Memory B cell (primary cell): ENCODE measurements around the gene GLS.

Source experiments
- ATAC-seq: fragments of 150-1000 bp; cut with Tn5 transposase; 2 replicates; pipeline ENCODE4 v1.10.0; 2021; ENCODE audit warnings: low read depth, mild to moderate bottlenecking, moderate library complexity
- DNase-seq, 2 donors: peaks; one replicate each; pipeline ENCODE4 v3.0.0; 2022; ENCODE audit warnings: low spot score in 2 of 2
- H3K27ac Mint-ChIP-seq: one replicate; pipeline ENCODE4 v1.8.0; 2022; ENCODE audit warnings: mild to moderate bottlenecking, moderate library complexity, mixed read lengths
- H3K27me3 Mint-ChIP-seq: one replicate; pipeline ENCODE4 v1.8.0; 2022; ENCODE audit warnings: mixed read lengths
- H3K36me3 Mint-ChIP-seq: one replicate; pipeline ENCODE4 v1.8.0; 2022; ENCODE audit warnings: mild to moderate bottlenecking, mixed read lengths
- H3K4me1 Mint-ChIP-seq: one replicate; pipeline ENCODE4 v1.8.0; 2022; ENCODE audit warnings: mixed read lengths
- H3K4me3 Mint-ChIP-seq: one replicate; pipeline ENCODE4 v1.8.0; 2022; ENCODE audit warnings: mild to moderate bottlenecking, moderate library complexity, mixed read lengths
- H3K9me3 Mint-ChIP-seq: one replicate; pipeline ENCODE4 v1.8.0; 2022; ENCODE audit warnings: mixed read lengths

The GLS gene

DNA sequence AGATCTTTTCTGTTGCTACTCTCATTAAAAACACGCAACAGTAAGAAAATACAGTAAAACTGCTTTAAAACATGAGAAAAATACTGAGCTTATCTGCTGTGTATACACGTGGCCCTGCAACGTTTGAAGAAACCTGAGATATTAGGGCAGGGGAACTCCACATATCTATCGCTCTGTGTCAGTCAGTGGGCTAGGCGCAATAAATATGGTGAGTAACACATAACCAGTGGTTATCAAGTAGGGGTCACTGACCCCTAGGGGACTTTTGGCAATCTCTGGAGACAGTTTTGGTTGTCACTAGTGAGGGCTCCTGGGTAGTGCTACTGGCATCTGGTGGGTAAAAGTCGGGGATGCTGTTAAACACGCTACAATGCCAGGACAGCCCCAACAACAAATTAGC is 118.4 kb downstream of the GLS start:
- Mint-ChIP-seq H3K9me3 (no peaks in the 10 kb centered on the region), H3K27me3 (no peaks in the 10 kb centered on the region), H3K27ac (no peak overlapping the region), H3K36me3 (peaks cover 64% of the 10 kb centered on the region), H3K4me1 (peaks cover 5% of the 10 kb centered on the region), H3K4me3 (no peak overlapping the region)
- no peak for DNase-seq
- ATAC-seq = no peak

DNA sequence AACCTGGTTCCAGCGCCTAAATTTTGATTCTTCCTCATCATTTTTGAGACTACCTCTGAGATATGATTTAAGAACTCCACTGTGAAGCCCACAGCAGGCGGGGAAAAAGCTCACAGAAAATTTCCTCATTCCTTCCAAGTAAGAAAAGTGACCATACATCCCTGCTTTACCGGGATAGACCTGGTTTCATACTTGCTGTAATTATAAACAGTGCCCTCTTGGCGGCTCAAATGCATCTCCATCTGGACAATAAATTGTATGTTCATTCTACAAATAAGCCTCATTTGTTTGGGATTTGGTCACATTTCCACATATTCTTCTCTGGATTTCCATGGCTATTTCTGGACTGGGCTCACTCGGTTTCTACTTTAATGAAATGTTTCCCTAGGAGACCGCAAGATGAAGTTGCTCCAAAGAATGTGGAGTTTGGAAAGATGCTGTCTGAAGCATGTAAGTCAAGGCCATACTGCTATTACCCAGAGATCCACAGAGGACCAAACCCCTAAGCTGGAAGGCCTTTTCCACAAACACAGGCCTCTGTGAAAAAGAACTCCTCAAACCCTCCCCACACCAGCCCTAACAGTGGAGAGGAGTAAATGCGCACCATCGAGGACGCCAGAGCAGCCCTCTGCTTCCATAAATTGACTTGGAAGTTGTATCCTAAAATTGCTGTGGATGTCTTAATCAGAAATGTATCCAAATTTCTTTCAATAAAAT is 119.5 kb downstream of the GLS start:
- Mint-ChIP-seq H3K27me3 (no peaks in the 10 kb centered on the region), H3K4me3 (no peak overlapping the region), H3K27ac (no peak overlapping the region), H3K4me1 (peaks cover 4% of the 10 kb centered on the region), H3K9me3 (peaks cover 1% of the 10 kb centered on the region), H3K36me3 (peaks cover 66% of the 10 kb centered on the region)
- ATAC-seq (no peak), DNase-seq (no peak)

DNA sequence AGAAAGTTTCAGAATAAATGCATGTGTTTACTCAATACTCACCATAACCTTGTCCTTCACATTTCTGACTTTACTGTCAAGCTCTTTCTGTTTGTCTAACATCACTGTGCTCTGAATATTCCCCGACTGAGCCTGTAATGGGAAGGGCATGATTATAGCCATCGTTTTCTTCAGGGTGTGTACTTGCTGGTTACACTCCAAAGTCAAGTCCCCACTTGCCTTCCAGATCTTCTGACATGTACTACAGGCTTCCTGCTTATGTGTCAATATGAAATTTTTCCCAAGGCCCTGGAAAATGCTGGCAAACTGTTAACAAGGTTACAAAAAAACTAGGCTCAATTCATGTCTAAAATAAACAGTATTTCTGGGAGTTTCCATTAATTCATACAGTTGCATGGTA is 120.4 kb downstream of the GLS start:
- ATAC-seq (no peak), DNase-seq (no peak)
- Mint-ChIP-seq H3K27me3 (no peaks in the 10 kb centered on the region), H3K27ac (no peak overlapping the region), H3K4me3 (no peak overlapping the region), H3K36me3 (peaks cover 59% of the 10 kb centered on the region), H3K9me3 (peaks cover 2% of the 10 kb centered on the region), H3K4me1 (peaks cover 3% of the 10 kb centered on the region)

- H3K27me3 Mint-ChIP-seq = no peaks in the 10 kb centered on the region
- H3K36me3 Mint-ChIP-seq = peaks cover 58% of the 10 kb centered on the region
- ATAC-seq = no peak
- DNase-seq = no peak
- H3K27ac Mint-ChIP-seq = peak overlapping the region; percentile 31
- peaks cover 2% of the 10 kb centered on the region for H3K9me3 Mint-ChIP-seq
- H3K4me3 Mint-ChIP-seq = no peak overlapping the region
- peaks cover 3% of the 10 kb centered on the region for H3K4me1 Mint-ChIP-seq
These were observed 121.0 kb downstream of the GLS start for GRCh38 chr2:191001624-191002023.

DNA sequence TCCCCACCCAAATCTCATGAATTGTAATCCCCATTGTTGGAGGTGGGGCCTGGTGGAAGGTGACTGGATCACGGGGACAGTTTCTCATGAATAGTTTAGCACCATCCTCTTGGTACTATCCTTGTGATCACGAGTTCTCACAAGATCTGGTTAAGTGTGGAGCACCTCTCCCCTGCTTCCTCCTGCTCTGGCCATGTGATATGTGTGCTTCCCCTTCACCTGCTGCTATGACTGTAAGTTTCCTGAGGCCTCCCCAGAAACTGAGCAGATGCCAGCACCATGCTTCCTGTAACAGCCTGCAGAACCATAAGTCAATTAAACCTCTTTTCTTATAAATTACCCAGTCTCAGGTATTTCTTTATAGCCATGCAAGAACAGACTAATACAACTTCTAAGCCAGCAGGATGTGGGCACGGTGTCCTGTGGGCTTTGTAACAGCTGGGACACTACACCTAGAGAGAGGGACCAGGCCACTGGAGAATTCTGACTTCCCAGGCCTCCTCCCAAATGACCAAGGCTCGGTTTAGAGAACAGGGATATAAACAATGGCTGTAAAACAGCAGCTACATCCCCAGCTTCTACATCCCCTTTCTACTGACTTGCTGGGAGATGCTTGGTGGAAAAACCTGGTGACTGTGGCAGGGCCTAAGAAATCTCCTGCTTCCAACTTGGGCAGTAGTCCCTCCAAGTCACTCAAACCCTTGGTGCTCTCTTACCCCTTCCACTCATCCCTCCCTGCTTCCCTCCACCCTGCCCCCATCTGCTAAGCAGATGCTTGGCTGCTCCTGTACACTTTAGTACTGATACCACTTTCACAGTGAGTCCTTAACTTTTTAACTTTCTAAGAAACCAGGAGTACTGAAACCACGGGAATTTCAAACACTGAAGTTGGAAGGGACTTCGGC is 123.0 kb downstream of the GLS start:
- DNase-seq (no peak), ATAC-seq (no peak)
- Mint-ChIP-seq H3K4me3 (no peak overlapping the region), H3K9me3 (peaks cover 2% of the 10 kb centered on the region), H3K36me3 (peaks cover 56% of the 10 kb centered on the region), H3K27me3 (no peaks in the 10 kb centered on the region), H3K4me1 (peaks cover 10% of the 10 kb centered on the region), H3K27ac (peak overlapping the region; percentile 55)

DNA sequence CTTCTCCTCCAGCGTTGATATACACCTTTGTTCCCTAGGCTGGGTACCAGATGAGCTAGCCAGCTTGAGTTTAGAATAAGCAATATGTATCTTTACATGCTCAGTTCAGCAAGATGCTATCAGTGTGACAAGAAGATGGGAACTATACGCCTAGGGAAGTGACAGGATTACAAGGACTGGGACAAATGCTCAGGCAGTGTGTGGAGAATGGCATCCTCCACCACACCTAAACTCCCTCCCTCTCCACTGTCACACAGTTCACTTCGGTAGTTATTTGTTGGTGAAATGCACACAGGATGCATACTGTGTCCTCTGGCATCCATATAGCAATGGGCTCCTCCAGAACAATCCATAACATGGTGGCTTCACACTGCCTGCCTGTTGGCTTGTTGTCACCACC is 125.7 kb downstream of the GLS start:
- Mint-ChIP-seq H3K27me3 (no peaks in the 10 kb centered on the region), H3K27ac (no peak overlapping the region), H3K9me3 (peaks cover 2% of the 10 kb centered on the region), H3K4me3 (no peak overlapping the region), H3K36me3 (peaks cover 43% of the 10 kb centered on the region), H3K4me1 (peaks cover 18% of the 10 kb centered on the region)
- ATAC-seq = no peak
- DNase-seq = no peak

- Mint-ChIP-seq H3K27ac (no peak overlapping the region), H3K9me3 (peaks cover 2% of the 10 kb centered on the region), H3K4me3 (no peak overlapping the region), H3K4me1 (peaks cover 18% of the 10 kb centered on the region), H3K36me3 (peaks cover 41% of the 10 kb centered on the region), H3K27me3 (no peaks in the 10 kb centered on the region)
- no peak for ATAC-seq
- DNase-seq = no peak
These were observed 126.6 kb downstream of the GLS start for GRCh38 chr2:191006997-191007783.

GRCh38 chr2:191008286-191008685 is 127.7 kb downstream of the GLS start:
- DNase-seq (no peak), ATAC-seq (no peak)
- no peak overlapping the region for H3K4me3 Mint-ChIP-seq
- H3K27me3 Mint-ChIP-seq = no peaks in the 10 kb centered on the region
- peak overlapping the region; percentile 63 for H3K27ac Mint-ChIP-seq
- peaks cover 2% of the 10 kb centered on the region for H3K9me3 Mint-ChIP-seq
- H3K4me1 Mint-ChIP-seq = peaks cover 18% of the 10 kb centered on the region
- H3K36me3 Mint-ChIP-seq = peaks cover 35% of the 10 kb centered on the region

- Mint-ChIP-seq H3K27me3 (no peaks in the 10 kb centered on the region), H3K36me3 (peaks cover 20% of the 10 kb centered on the region), H3K9me3 (peaks cover 2% of the 10 kb centered on the region), H3K4me3 (no peak overlapping the region), H3K4me1 (peaks cover 18% of the 10 kb centered on the region), H3K27ac (no peak overlapping the region)
- ATAC-seq (no peak), DNase-seq (no peak)
These were observed 129.1 kb downstream of the GLS start for GRCh38 chr2:191009541-191010374.

DNA sequence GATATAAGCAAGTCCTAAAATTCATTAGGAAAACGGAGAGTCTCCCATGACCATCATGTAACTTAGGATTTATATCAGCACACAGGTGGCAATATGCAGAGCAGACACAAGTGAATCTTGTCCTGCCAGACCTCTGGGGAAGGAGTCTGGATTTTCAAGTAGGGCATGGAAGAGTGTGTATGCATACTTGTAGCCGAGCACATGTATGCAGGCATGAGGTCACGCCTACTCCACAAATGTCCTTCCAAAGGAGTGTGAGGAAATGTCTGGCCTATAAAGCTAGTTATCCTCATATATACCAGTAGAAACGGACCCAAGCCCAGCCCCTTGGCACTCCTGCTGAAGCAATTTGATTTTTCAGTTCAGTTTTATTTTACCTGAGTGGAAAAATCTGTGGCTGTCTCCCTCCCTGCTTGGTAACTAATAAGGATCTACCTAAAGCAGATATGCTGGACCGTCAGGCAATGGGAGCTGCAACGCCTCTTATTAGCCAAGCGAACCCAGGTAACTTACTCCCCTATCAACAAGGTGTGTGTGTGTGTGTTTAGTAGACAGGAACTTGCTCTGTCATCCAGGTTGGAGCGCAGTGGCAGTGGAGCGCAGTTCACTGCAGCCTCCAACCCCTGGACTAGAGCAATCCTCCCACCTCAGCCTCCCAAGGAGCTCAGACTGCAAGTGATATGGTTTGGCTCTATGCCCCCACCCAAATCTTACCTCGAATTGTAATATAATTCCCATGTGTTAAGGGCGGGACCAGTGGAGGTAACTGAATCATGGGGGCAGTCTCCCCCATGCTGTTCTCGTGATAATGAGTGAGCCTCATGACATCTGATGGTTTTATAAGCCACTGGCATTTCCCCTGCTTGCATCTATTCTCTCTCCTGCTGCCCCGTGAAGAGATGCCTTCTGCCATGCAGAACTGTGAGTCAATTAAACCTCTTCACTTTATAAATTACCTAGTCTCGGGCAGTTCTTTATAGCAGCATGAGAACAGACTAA is 130.6 kb downstream of the GLS start:
- Mint-ChIP-seq H3K27ac (no peak overlapping the region), H3K9me3 (peaks cover 1% of the 10 kb centered on the region), H3K27me3 (no peaks in the 10 kb centered on the region), H3K36me3 (peaks cover 15% of the 10 kb centered on the region), H3K4me3 (peak overlapping the region; percentile 12), H3K4me1 (peaks cover 15% of the 10 kb centered on the region)
- ATAC-seq = no peak
- no peak for DNase-seq

- Mint-ChIP-seq H3K36me3 (peaks cover 5% of the 10 kb centered on the region), H3K4me3 (no peak overlapping the region), H3K27me3 (no peaks in the 10 kb centered on the region), H3K4me1 (peaks cover 12% of the 10 kb centered on the region), H3K27ac (no peak overlapping the region), H3K9me3 (peaks cover 4% of the 10 kb centered on the region)
- no peak for DNase-seq
- no peak for ATAC-seq
These were observed 131.7 kb downstream of the GLS start for GRCh38 chr2:191012346-191012745.

DNA sequence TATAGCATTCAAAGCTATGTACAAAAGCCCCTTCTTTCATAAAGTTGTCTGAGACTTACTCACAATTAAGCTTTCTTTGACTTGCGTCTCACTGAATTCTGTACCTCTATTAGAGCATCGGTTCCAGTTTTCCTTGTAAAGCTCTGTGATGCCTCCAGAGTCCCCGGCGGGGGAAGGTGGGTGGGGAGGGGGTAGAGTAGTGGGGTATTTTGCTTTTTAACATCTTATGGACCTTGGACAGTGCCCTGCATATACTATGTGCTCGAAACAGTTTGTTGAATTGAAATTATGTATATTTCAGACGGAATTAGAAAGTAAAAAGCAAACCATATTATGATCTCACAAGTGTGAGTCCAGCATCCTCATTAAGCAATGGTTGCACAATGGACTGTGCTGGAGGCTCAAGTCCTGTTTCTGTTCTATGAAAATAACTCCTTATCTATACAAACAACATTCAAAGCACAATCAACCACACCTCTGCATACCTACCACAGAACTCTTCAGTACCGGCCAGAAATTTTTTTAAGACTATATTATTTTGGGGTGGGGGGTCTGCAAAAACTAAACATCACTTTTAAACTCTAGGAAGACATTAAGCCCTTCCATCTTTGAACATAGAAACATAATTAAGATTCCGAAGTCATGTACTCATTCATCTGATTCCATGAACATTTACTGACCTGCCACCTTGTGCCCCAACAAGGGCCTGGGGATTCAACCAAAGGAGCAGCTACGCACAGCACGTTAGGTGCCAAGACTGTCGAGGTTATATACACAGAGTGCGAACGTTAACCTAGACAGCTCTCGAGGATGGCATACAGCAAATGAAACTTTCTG is 132.4 kb downstream of the GLS start:
- H3K36me3 Mint-ChIP-seq = peaks cover 5% of the 10 kb centered on the region
- H3K27ac Mint-ChIP-seq = no peak overlapping the region
- H3K27me3 Mint-ChIP-seq = no peaks in the 10 kb centered on the region
- ATAC-seq = no peak
- peaks cover 4% of the 10 kb centered on the region for H3K9me3 Mint-ChIP-seq
- H3K4me3 Mint-ChIP-seq = no peak overlapping the region
- H3K4me1 Mint-ChIP-seq = peaks cover 12% of the 10 kb centered on the region
- no peak for DNase-seq
